Adrenal gland (tissue), 12 donors: ENCODE data around the gene GPAM. TPM values are rescaled to one million over a fixed set of nuclear protein-coding genes. Genes with fewer than 3 reads are reported as not detected.

ENCODE experiments used
- DNase-seq, 7 donors: peaks; one replicate each; pipeline ENCODE4 v3.0.0-alpha.2; 2019 to 2020
- H3K27ac ChIP-seq, 5 donors: fragments of 200-600 bp; sonication (generic) in 4 of 5; 1 replicate in 3 of 5; 2 replicates in 2 of 5; pipeline versions ENCODE4 v1.5.1 to v1.8.0; 2016 to 2020; ENCODE audit warnings: mild to moderate bottlenecking in 1 of 5
- H3K27me3 ChIP-seq: fragments of 200-600 bp; 2 replicates; pipeline ENCODE4 v1.8.0; 2021
- H3K36me3 ChIP-seq, 2 donors: fragments of 200-600 bp; replicated peaks in 1 of 2; 1 replicate in 1 of 2; 2 replicates in 1 of 2; pipeline versions ENCODE4 v1.5.1 to v1.8.0; 2018 to 2022
- H3K4me1 ChIP-seq, 2 donors: fragments of 200-600 bp; replicated peaks in 1 of 2; 1 replicate in 1 of 2; 2 replicates in 1 of 2; pipeline versions ENCODE4 v1.5.1 to v1.8.0; 2018 to 2021
- H3K4me3 ChIP-seq, 4 donors: fragments of 200-600 bp; sonication (generic) in 3 of 4; one replicate each; pipeline ENCODE4 v1.5.1; 2016 to 2018
- H3K9me3 ChIP-seq, 3 donors: fragments of 200-600 bp; sonication (generic) in 1 of 3; replicated peaks in 1 of 3; 1 replicate in 2 of 3; 2 replicates in 1 of 3; pipeline versions ENCODE4 v1.5.1 to v1.8.0; 2016 to 2021
- CTCF ChIP-seq, 6 experiments: fragments of 450-650 bp in 4 of 6; fragments of 200-600 bp in 2 of 6; sonication (generic) in 1 of 6; IDR thresholded peaks; 1 replicate in 5 of 6; 2 replicates in 1 of 6; pipeline versions ENCODE4 v1.5.1 to v1.8.0; 2016 to 2021; ENCODE audit warnings: antibody characterized with exemption in 6 of 6, mild to moderate bottlenecking in 2 of 6, moderate library complexity in 1 of 6
- POLR2A ChIP-seq, 2 donors: fragments of 450-650 bp; IDR thresholded peaks; one replicate each; pipeline ENCODE4 v1.6.1; 2017; ENCODE audit warnings: antibody characterized with exemption in 2 of 2, mild to moderate bottlenecking in 2 of 2, moderate library complexity in 1 of 2
- WGBS, 4 donors: extraction: QIAGEN DNeasy Blood & Tissue Kit in 2 of 4; methylation state at CpG; one replicate each; pipeline versions ENCODE4 v1.1.5 to v1.1.7; 2013 to 2017; 5-methylcytosine and 5-hydroxymethylcytosine counted together
- intact Hi-C, 2 donors: fragments of 100-400 bp; cut with DNase I; formaldehyde crosslinking; loops; one replicate each; pipeline versions ENCODE4 v1.14.1 to v1.15.0; 2022 to 2023
- polyA plus RNA-seq, 3 donors: library from polyadenylated mRNA; stranded (reverse); fragments of 200-250 nt in 2 of 3; fragments of 350-450 nt in 1 of 3; fragmentation: Illumina TruSeq in 1 of 3; extraction: RNeasy Lipid Tissue Mini Kit (QIAGEN cat#74804) in 1 of 3; gene quantifications; one replicate each; pipeline ENCODE4 v1.2.3, GENCODE V29; 2013 to 2014
- total RNA-seq, 9 donors: library from RNA; depleted of rRNA in 4 of 9; stranded (reverse); fragments of >200 nt in 4 of 9; fragments of 120-200 nt in 1 of 9; fragmentation: NEBNext Ultra II Directional in 1 of 9; extraction: Animal tissue kit (Norgen Biotek cat#: 25700) in 1 of 9; gene quantifications; one replicate each; pipeline versions ENCODE4 v1.1.0 to v1.2.4, GENCODE V29; 2013 to 2023
- donor health status: healthy with polysubstance abuse.
- donor health status: Bipolar disorder and iron deficiency.
- donor health status: DM: yes; HTN: yes; CAD: no.
- donor health status: DM: no; HTN: no; CAD: no.
- donor health status: DM: no; HTN: no; CAD: no.
- donor health status: DM: yes; HTN: yes; CAD: no.

The GPAM gene
- total and polyA plus RNA-seq, 12 donors: 15.9 to 297 (median 104) TPM

- H3K4me3 ChIP-seq: no peak overlapping the region
- intact Hi-C loops: no loop called here
- no peak for DNase-seq
- no peaks in the 10 kb centered on the region for H3K27me3 ChIP-seq
- no peak overlapping the region for H3K27ac ChIP-seq
- peaks cover 9 to 10% of the 10 kb centered on the region in 2 donors for H3K4me1 ChIP-seq
- 87 to 92% (median 90%) methylated on average over 4 of the region's 4 CpGs for WGBS, 4 donors
- no peaks in the 10 kb centered on the region for H3K9me3 ChIP-seq
- TF ChIP-seq POLR2A (IDR thresholded peaks at IDR 0.05) (no peak), CTCF (IDR thresholded peaks at IDR 0.05) (no peak)
- H3K36me3 ChIP-seq: peaks cover 0 to 84% of the 10 kb centered on the region in 2 donors
Measured at GRCh38 chr10:112173206-112173605, 10.4 kb downstream of the GPAM start.

- Histone ChIP-seq H3K4me1 (peaks cover 9 to 10% of the 10 kb centered on the region in 2 donors), H3K9me3 (no peaks in the 10 kb centered on the region), H3K4me3 (no peak overlapping the region), H3K36me3 (peaks cover 0 to 87% of the 10 kb centered on the region in 2 donors), H3K27ac (no peak overlapping the region), H3K27me3 (no peaks in the 10 kb centered on the region)
- DNase-seq: no peak
- TF ChIP-seq CTCF (IDR thresholded peaks at IDR 0.05) (no peak), POLR2A (IDR thresholded peaks at IDR 0.05) (no peak)
- intact Hi-C loops: loop anchor here in 1 of 2 donors (10.0 kb wide), 1 partner anchor 146 kb away; no protein-coding TSS in a partner anchor
- 92 to 95% (median 93%) methylated on average over 6 of the region's 6 CpGs for WGBS, 4 donors
Measured at GRCh38 chr10:112168733-112169132, 14.8 kb downstream of the GPAM start.

- no peaks in the 10 kb centered on the region for H3K4me1 ChIP-seq
- no peaks in the 10 kb centered on the region for H3K9me3 ChIP-seq
- intact Hi-C loops: loop anchor here in 1 of 2 donors (10.0 kb wide), 1 partner anchor 148 kb away; no protein-coding TSS in a partner anchor
- TF ChIP-seq CTCF (IDR thresholded peaks at IDR 0.05) (no peak), POLR2A (IDR thresholded peaks at IDR 0.05) (no peak)
- peaks cover 0 to 85% of the 10 kb centered on the region in 2 donors for H3K36me3 ChIP-seq
- DNase-seq: no peak
- H3K4me3 ChIP-seq: no peak overlapping the region
- H3K27ac ChIP-seq: no peak overlapping the region
- no peaks in the 10 kb centered on the region for H3K27me3 ChIP-seq
- WGBS, 4 donors: 77 to 82% (median 81%) methylated on average over 3 of the region's 3 CpGs
Measured at GRCh38 chr10:112166800-112167199, 16.8 kb downstream of the GPAM start.

- Histone ChIP-seq H3K4me3 (no peak overlapping the region), H3K27me3 (no peaks in the 10 kb centered on the region), H3K4me1 (no peaks in the 10 kb centered on the region), H3K27ac (no peak overlapping the region), H3K9me3 (no peaks in the 10 kb centered on the region), H3K36me3 (peaks cover 0 to 86% of the 10 kb centered on the region in 2 donors)
- TF ChIP-seq POLR2A (IDR thresholded peaks at IDR 0.05) (no peak), CTCF (IDR thresholded peaks at IDR 0.05) (no peak)
- 68 to 81% (median 70%) methylated on average over 4 of the region's 4 CpGs for WGBS, 4 donors
- no peak for DNase-seq
- intact Hi-C loops: loop anchor here in 1 of 2 donors (10.0 kb wide), 1 partner anchor 153 kb away; no protein-coding TSS in a partner anchor
Measured at GRCh38 chr10:112161757-112162518, 21.6 kb downstream of the GPAM start.
